Measurements from ENCODE around the gene METTL8. TPM values are rescaled to one million over a fixed set of nuclear protein-coding genes. Genes with fewer than 3 reads are reported as not detected.

METTL8 gene
- total RNA-seq, 2 experiments from 2014 or later: 43.4 to 44.8 TPM

GRCh38 chr2:171478345-171478744 lies 44.6 kb upstream of the METTL8 start:
- POLR2A ChIA-PET: no interaction called here
- peaks cover 37% of the 10 kb centered on the region for H3K36me3 Mint-ChIP-seq (ENCODE audit: low read depth)

GRCh38 chr2:171475979-171476378 lies 42.2 kb upstream of the METTL8 start:
- H3K36me3 Mint-ChIP-seq (ENCODE audit: low read depth): peaks cover 33% of the 10 kb centered on the region
- ChIA-PET CTCF (no interaction called here), POLR2A (no interaction called here)
- no peak for DNase-seq
- no peak overlapping the region for H3K27ac Mint-ChIP-seq
- no peaks in the 10 kb centered on the region for H3K4me1 Mint-ChIP-seq (ENCODE audit: low read depth)
- ATAC-seq: no peak
- intact Hi-C loops (cut with micrococcal nuclease): no loop called here
- H3K9me3 Mint-ChIP-seq: no peaks in the 10 kb centered on the region
- TF ChIP-seq CTCF (IDR thresholded peaks at IDR 0.05): no peak
- no peak overlapping the region for H3K4me3 Mint-ChIP-seq
- no peaks in the 10 kb centered on the region for H3K27me3 Mint-ChIP-seq

More at GRCh38 chr2:171478345-171478744, 44.6 kb upstream of the METTL8 start:
- Mint-ChIP-seq H3K4me1 (ENCODE audit: low read depth) (no peaks in the 10 kb centered on the region), H3K4me3 (no peak overlapping the region), H3K27me3 (no peaks in the 10 kb centered on the region), H3K27ac (no peak overlapping the region), H3K9me3 (no peaks in the 10 kb centered on the region)
- CTCF ChIA-PET: no interaction called here
- ATAC-seq (no peak), DNase-seq (no peak)
- intact Hi-C loops (cut with micrococcal nuclease): no loop called here
- TF ChIP-seq CTCF (IDR thresholded peaks at IDR 0.05): no peak

- no peak for ATAC-seq
- ChIA-PET POLR2A (no interaction called here), CTCF (interaction anchor here (0.6 kb wide), 1 partner anchor 61 kb away, joined by 3 read pairs; no protein-coding TSS in a partner anchor)
- no peak for DNase-seq
- H3K27me3 Mint-ChIP-seq: no peaks in the 10 kb centered on the region
- H3K27ac Mint-ChIP-seq: no peak overlapping the region
- H3K36me3 Mint-ChIP-seq (ENCODE audit: low read depth): peaks cover 31% of the 10 kb centered on the region
- H3K9me3 Mint-ChIP-seq: no peaks in the 10 kb centered on the region
- no peaks in the 10 kb centered on the region for H3K4me1 Mint-ChIP-seq (ENCODE audit: low read depth)
- TF ChIP-seq CTCF (IDR thresholded peaks at IDR 0.05): no peak
- intact Hi-C loops (cut with micrococcal nuclease): no loop called here
- H3K4me3 Mint-ChIP-seq: no peak overlapping the region
Observed at GRCh38 chr2:171470129-171470528, 36.3 kb upstream of the METTL8 start.

GRCh38 chr2:171469176-171469575 lies 35.4 kb upstream of the METTL8 start:
- no peak for DNase-seq
- ChIA-PET CTCF (no interaction called here), POLR2A (no interaction called here)
- no peaks in the 10 kb centered on the region for H3K4me1 Mint-ChIP-seq (ENCODE audit: low read depth)
- no peak overlapping the region for H3K4me3 Mint-ChIP-seq
- peaks cover 29% of the 10 kb centered on the region for H3K36me3 Mint-ChIP-seq (ENCODE audit: low read depth)
- TF ChIP-seq CTCF (IDR thresholded peaks at IDR 0.05): no peak
- intact Hi-C loops (cut with micrococcal nuclease): no loop called here
- no peaks in the 10 kb centered on the region for H3K9me3 Mint-ChIP-seq
- ATAC-seq: no peak
- no peak overlapping the region for H3K27ac Mint-ChIP-seq
- no peaks in the 10 kb centered on the region for H3K27me3 Mint-ChIP-seq

- Mint-ChIP-seq H3K36me3 (ENCODE audit: low read depth) (peaks cover 39% of the 10 kb centered on the region), H3K9me3 (peaks cover 9% of the 10 kb centered on the region), H3K4me3 (no peak overlapping the region), H3K27me3 (no peaks in the 10 kb centered on the region), H3K27ac (no peak overlapping the region), H3K4me1 (ENCODE audit: low read depth) (no peaks in the 10 kb centered on the region)
- intact Hi-C loops (cut with micrococcal nuclease): no loop called here
- POLR2A ChIA-PET: no interaction called here
- no peak for ATAC-seq
- DNase-seq: no peak
- no peak for TF ChIP-seq CTCF (IDR thresholded peaks at IDR 0.05)
- CTCF ChIA-PET: no interaction called here
Observed at GRCh38 chr2:171460537-171460936, 26.7 kb upstream of the METTL8 start.
